ENCODE data around the gene TKT.

The TKT gene

GRCh38 chr3:53240989-53241972 lies 14.5 kb downstream of the TKT start:
- TF ChIP-seq CTCF (IDR thresholded peaks at IDR 0.05) (no peak), ZFX (IDR thresholded peaks at IDR 0.05; ENCODE audit: borderline replicate concordance) (no peak)
- H3K27ac ChIP-seq = no peak overlapping the region; the same call in 1 of the 2 replicates

DNA sequence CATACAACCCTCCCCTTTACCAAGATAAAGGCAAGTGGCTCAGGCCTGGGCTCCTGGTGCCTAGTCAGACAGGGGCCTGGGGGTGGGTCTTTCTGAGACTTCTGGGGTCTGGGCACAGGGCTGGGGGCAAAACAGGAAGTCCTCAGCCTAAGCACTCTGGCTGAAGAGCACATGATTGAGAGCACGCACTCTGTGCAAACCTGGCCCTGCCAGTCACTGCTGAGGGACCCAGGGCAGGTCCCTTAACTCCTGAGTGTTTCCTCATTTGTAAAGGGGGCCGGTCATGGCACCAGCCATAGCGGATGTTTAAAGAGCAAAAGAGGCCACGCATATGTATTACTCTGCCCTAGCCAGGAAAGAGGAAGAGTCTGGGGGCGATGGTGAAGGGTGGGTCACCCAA lies 16.0 kb downstream of the TKT start:
- TF ChIP-seq ZFX (IDR thresholded peaks at IDR 0.05; ENCODE audit: borderline replicate concordance) (no peak), CTCF (IDR thresholded peaks at IDR 0.05) (no peak)
- peak overlapping the region; percentile 75 for H3K27ac ChIP-seq

- H3K27ac ChIP-seq = peak overlapping the region; percentile 75
- TF ChIP-seq CTCF (IDR thresholded peaks at IDR 0.05) (no peak), ZFX (IDR thresholded peaks at IDR 0.05; ENCODE audit: borderline replicate concordance) (no peak)
Observed at GRCh38 chr3:53238886-53239285, 16.9 kb downstream of the TKT start.

DNA sequence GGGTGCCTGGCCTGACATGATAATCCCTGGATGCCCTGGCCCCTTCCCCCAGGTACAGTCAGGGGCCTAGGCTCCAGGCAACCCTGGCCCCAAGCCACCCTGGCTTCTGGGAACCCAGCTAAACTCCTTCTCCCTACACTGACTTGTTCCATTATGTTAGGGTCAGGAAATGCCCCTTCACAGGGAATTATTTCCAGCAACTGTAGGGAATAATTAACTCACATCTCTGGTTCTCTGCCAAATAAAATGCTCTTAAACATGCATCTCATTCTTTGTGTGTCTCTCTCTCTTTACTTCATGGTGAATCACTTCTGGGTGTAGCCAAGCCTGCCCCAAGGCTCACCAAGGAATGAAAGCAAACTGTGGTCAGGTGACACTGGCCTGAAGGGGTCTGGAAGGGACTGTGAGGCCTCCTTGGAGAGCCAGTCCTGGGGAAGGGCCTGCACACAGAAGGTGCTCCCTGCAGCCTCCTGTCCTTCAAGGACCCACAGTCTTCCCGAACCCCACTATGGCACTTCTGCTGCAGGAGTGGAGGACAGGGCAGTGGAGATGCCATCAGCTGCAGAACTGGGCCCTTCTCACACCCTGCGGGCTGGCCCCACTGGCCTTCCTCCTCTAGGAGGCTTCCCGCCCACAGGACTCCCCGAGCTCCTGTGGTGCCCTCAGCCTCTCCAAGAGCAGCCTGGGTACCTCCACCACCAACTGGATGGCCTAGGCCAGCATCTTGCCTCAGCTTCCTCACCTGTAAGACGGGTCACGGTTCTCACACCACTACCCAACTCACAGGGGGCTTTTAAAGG lies 17.6 kb downstream of the TKT start:
- no peak for TF ChIP-seq CTCF (IDR thresholded peaks at IDR 0.05)
- no peak for TF ChIP-seq ZFX (IDR thresholded peaks at IDR 0.05; ENCODE audit: borderline replicate concordance)
- peak overlapping the region; percentile 75 for H3K27ac ChIP-seq

DNA sequence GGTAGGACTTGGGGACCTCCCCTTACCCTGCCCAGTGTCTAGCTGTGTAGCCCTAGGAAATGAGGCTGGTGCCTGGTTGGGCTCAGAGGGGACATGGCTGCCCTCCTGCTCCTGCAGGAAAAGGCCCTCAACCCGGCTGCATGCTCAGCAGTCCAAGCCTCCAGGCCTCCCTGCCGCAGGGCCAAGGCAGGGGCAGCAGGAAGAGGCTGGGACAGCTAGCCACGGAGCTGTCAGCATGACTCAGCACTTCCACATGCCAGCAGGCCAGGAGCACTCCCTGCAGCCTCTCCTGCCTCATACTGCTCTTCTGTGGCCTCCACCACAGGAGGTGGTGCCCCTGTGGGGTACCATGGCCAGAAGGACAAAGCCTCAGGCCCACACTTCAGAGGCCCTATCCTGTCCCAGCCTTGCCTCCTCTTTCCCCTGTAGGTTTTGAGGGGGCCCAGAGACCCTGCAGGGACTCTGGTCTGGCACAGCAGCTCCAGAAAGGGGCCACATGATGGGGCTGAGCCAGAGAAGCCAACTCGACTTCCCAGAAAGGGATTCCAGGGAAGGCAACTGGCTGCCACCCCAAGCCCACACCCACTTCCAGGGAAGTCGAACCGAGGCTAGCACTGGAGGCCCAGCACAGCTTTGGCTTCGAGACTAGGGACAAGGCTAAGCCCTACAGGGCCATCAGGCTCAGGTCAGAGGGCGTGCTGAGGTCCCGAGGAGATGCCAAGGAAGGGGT lies 19.5 kb downstream of the TKT start:
- peak overlapping the region; percentile 75 for H3K27ac ChIP-seq
- TF ChIP-seq CTCF (IDR thresholded peaks at IDR 0.05) (no peak), ZFX (IDR thresholded peaks at IDR 0.05; ENCODE audit: borderline replicate concordance) (no peak)

- no peak for TF ChIP-seq CTCF (IDR thresholded peaks at IDR 0.05)
- no peak for TF ChIP-seq ZFX (IDR thresholded peaks at IDR 0.05; ENCODE audit: borderline replicate concordance)
- H3K27ac ChIP-seq = peak overlapping the region; percentile 75
Observed at GRCh38 chr3:53235545-53235944, 20.3 kb downstream of the TKT start.

Data from 22Rv1 (cell line).